Measurements from ENCODE around the gene ZP1. TPM values are rescaled to one million over a fixed set of nuclear protein-coding genes. Genes with fewer than 3 reads are reported as not detected.

Gene ZP1
- total and polyA plus RNA-seq, 2 of the 8 experiments (the other 6 are each of a cell fraction or from before 2014, with no cell fraction given) = not detected

GRCh38 chr11:60862171-60862570, 5.2 kb upstream of the ZP1 start:
- Histone ChIP-seq H4K91ac (replicated peaks; ENCODE audit: insufficient read length, low read length) (no peak overlapping the region), H3K9me3 (ENCODE audit: insufficient read depth in 2 of 2, low read depth in 1 of 2, low read length in 1 of 2) (no peaks in the 10 kb centered on the region), H3K79me2 (ENCODE audit: control insufficient read depth in 1 of 2, insufficient read depth in 2 of 2, low read length in 2 of 2) (no peaks in the 10 kb centered on the region), H3K4ac (replicated peaks; ENCODE audit: insufficient read length, low read depth, low read length) (no peak overlapping the region), H3K4me3 (ENCODE audit: extremely low read depth in 1 of 4, insufficient read depth in 2 of 4, low read depth in 3 of 4, low read length in 4 of 4) (no peak overlapping the region), H3K23ac (ENCODE audit: insufficient read length) (no peak overlapping the region), H3K79me1 (ENCODE audit: low read depth, low read length) (no peaks in the 10 kb centered on the region), H2BK12ac (ENCODE audit: low read depth, low read length) (no peak overlapping the region), H3K9ac (replicated peaks in 1 of 4; ENCODE audit: extremely low read depth in 1 of 4, low read depth in 3 of 4, low read length in 3 of 4) (no peak overlapping the region), H3K23me2 (ENCODE audit: low read depth, low read length) (no peaks in the 10 kb centered on the region), H3K4me2 (ENCODE audit: insufficient read depth in 1 of 2, low read depth in 2 of 2, low read length in 2 of 2) (no peak overlapping the region), H3K56ac (replicated peaks; ENCODE audit: insufficient read length, low read depth, low read length) (no peak overlapping the region), H2BK5ac (ENCODE audit: low read depth, low read length) (no peak overlapping the region), H3K27me3 (replicated peaks in 1 of 4; ENCODE audit: control insufficient read depth in 3 of 4, extremely low read depth in 1 of 4, insufficient read depth in 3 of 4, low read length in 3 of 4) (no peaks in the 10 kb centered on the region), H3K4me1 (replicated peaks in 1 of 4; ENCODE audit: control insufficient read depth in 3 of 4, insufficient read depth in 4 of 4, low read length in 3 of 4) (no peaks in the 10 kb centered on the region), H3K36me3 (ENCODE audit: control insufficient read depth in 2 of 4, insufficient read depth in 4 of 4, low read length in 3 of 4) (no peaks in the 10 kb centered on the region), H2BK20ac (ENCODE audit: low read length) (no peak overlapping the region), H2BK120ac (replicated peaks; ENCODE audit: low read depth, low read length) (no peak overlapping the region), H3K18ac (ENCODE audit: extremely low read depth, low read length) (no peak overlapping the region), H3K27ac (ENCODE audit: low read depth, low read length) (no peak overlapping the region), H2AFZ (ENCODE audit: low read length) (no peak overlapping the region), H2AK5ac (ENCODE audit: low read depth, low read length) (no peak overlapping the region), H2BK15ac (ENCODE audit: low read length) (no peak overlapping the region), H4K5ac (ENCODE audit: insufficient read length, low read depth, low read length) (no peak overlapping the region), H3K14ac (ENCODE audit: insufficient read length) (no peak overlapping the region), H4K8ac (ENCODE audit: extremely low read depth, insufficient read depth, low read length) (no peak overlapping the region), H4K20me1 (replicated peaks in 1 of 2; ENCODE audit: control insufficient read depth in 1 of 2, insufficient read depth in 2 of 2, low read length in 2 of 2) (no peaks in the 10 kb centered on the region)
- 83% methylated on average over 6 of the region's 9 CpGs; no CpG with 5 or more reads in 1 of the 2 experiments for WGBS, 2 experiments (ENCODE audit: extremely low coverage in 1 of 2, insufficient coverage in 1 of 2, insufficient read length in 1 of 2, insufficient replicate concordance in 2 of 2, low coverage in 1 of 2, low lambda C conversion rate in 2 of 2, missing lambda C conversion rate in 1 of 2)
- FAIRE-seq (no peak), DNase-seq (ENCODE audit: low read depth in 1 of 2, low spot score in 2 of 2) (no peak)
- ChIA-PET POLR2A (ENCODE audit: partially characterized antibody) (no interaction called here), CTCF (ENCODE audit: partially characterized antibody) (interaction anchor here (2.0 to 6.5 kb wide), 2 partner anchors 25 to 26 kb away, joined by 6 to 38 read pairs; no protein-coding TSS in a partner anchor)
- TF ChIP-seq KDM5A (IDR thresholded peaks at IDR 0.05; ENCODE audit: low read length) (no peak), TCF12 (IDR thresholded peaks at IDR 0.05; ENCODE audit: low read depth, low read length) (no peak), BRCA1 (IDR thresholded peaks at IDR 0.05; ENCODE audit: low read depth, low read length) (no peak), SIX5 (IDR thresholded peaks at IDR 0.05; ENCODE audit: low read depth, low read length) (no peak), JUN (IDR thresholded peaks at IDR 0.05; ENCODE audit: low read depth, low read length) (no peak), ATF3 (IDR thresholded peaks at IDR 0.05; ENCODE audit: insufficient read depth, low read depth, low read length) (no peak), TBP (IDR thresholded peaks at IDR 0.05; ENCODE audit: low read depth, low read length) (no peak), PHF8 (conservative IDR thresholded peaks at IDR 0.05; ENCODE audit: low read depth, low read length) (no peak), CTBP2 (IDR thresholded peaks at IDR 0.05; ENCODE audit: borderline replicate concordance, insufficient read depth, insufficient read length, low read length) (no peak), KDM4A (IDR thresholded peaks at IDR 0.05; ENCODE audit: low read depth, low read length, severe bottlenecking) (no peak), BACH1 (IDR thresholded peaks at IDR 0.05; ENCODE audit: low read length) (no peak), MAFK (IDR thresholded peaks at IDR 0.05; ENCODE audit: low read depth, low read length) (no peak), YY1 (IDR thresholded peaks at IDR 0.05; ENCODE audit: low read depth, low read length) (no peak), ASH2L (IDR thresholded peaks at IDR 0.05; ENCODE audit: low read length) (no peak)
- TF ChIP-seq, protein P1, sequence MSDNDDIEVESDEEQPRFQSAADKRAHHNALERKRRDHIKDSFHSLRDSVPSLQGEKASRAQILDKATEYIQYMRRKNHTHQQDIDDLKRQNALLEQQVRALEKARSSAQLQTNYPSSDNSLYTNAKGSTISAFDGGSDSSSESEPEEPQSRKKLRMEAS (IDR thresholded peaks at IDR 0.05) = no peak
